SKM-1 treated with dmso at 0.1 percent for 144 hours (cell line): ENCODE data around the gene GALNT18.

Experiments
- DNase-seq: peaks from one replicate; lab custom pipeline; 2025; ENCODE audit not compliant: unreplicated experiment; lab: John Stamatoyannopoulos, UW

The GALNT18 gene

DNA sequence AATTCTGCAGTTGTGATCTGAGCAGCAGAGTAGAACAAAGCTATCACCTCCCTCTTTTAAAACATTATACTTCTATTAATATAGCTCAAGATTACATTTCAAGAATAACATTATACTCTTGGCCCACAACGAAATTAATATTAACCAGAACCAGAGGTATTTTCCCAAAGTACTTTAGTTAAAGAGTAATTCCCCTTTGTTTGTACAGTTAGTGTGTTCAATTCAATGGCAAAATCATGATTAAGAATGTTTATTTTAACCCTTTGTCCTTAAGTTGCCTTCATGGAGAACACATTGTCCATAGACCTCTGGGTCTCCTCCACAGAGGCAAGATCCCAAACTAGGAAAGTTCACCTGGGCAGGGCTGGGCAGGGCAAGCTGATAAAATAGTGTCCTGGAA lies 180.7 kb downstream of the GALNT18 start:
- no peak for DNase-seq

DNA sequence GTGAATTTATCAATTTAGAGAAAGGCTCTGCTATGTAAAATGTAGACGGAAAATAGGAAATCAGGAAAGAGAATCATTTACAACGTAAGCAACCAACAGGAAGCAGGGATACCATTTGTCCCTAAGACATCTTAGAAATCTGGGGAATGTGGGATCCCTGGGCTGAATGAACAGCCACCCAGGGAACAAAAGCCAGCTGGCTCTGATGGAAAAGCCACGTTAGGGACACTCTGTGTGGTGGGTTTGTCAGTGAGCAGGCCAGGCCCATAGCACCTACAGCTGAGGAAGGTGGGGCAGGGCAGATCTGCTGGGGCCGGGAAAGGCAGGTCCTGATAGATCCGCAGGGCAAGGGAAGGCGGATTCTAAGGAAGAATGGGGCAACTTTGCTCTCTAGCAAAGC lies 181.7 kb downstream of the GALNT18 start:
- DNase-seq: no peak

DNA sequence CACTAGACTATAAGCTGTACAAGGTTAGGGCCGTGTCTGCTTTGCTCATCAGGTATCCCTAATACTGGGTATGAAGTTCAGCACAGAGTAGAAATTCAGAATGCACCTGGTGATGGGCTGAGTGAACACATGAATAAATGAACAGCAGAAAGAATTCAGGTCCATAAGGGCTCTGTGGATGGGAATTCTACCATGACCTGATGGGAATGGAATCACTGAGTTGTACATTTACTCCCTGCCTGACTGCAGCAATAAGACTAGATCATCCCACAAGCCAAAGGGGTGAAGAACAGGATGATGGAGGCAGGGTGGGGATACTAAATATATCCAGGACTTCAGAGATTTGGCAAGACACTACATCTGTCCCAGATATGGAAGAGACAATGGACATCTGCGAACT lies 182.2 kb downstream of the GALNT18 start:
- no peak for DNase-seq

DNA sequence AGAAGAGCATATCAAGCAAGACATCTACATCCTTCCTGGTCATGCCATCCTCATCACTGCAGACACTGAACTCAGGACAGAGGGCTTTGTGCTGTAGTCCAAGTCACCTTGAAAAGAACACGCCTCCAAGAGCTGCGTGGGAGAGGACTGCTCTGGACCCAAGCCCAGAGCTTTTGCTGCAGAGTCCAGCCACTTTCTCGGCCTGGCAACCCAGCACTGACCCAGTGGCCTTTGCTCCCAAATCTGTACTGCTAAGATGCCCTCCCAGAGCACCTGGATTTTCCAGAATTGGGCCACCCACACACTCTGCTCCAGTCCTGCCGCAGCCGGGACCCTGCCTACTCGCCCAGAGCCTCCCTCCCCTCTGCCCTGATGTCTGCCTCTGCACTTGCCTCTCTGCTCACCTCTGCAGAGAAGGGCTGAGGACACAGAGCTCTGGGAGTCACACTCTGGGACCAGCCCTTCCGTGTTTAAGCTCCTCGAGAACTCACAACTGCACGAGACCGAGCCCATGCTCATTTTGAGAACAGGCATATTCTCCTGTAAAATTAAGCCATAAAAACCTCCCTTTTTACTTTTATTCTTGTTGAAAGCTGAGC lies 185.0 kb downstream of the GALNT18 start:
- no peak for DNase-seq

DNA sequence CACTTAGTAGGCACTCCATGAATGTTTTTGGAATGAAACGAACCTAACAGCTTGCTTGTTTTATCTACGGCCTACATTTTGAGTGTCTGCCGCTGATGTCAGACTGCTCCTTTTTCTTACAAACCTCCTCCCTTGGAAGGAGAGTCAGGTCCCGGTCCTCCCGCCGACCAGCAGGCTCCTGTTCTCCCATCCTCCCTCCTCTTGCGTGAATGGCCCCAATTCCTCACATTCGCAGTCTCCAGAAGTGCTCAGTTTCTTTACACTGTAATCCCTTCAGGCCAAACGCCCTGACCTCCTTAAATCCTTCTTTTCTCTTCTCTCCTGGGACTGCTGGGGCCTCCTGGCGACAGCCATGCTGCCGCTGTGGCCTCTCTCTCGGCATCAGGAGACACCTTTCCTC lies 186.2 kb downstream of the GALNT18 start:
- DNase-seq: no peak

DNA sequence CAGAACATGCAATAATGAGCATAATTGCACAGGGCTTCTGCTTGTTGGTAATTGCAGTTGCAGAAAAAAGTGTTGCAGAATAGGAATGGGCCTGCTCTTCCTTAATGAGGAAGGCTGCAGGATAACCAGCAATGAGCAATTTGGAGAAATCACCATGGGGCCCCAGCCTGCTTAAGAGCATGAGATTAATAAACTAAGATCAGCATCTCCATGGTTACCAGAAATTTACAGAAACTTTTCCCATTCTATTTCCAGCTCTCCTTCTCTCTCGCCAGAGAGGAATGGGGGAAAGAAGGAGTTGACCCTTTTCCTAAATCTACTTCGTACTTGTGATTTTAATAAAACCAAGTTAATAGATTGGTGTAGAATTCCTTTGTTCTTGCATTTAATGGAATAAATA lies 187.8 kb downstream of the GALNT18 start:
- no peak for DNase-seq

DNA sequence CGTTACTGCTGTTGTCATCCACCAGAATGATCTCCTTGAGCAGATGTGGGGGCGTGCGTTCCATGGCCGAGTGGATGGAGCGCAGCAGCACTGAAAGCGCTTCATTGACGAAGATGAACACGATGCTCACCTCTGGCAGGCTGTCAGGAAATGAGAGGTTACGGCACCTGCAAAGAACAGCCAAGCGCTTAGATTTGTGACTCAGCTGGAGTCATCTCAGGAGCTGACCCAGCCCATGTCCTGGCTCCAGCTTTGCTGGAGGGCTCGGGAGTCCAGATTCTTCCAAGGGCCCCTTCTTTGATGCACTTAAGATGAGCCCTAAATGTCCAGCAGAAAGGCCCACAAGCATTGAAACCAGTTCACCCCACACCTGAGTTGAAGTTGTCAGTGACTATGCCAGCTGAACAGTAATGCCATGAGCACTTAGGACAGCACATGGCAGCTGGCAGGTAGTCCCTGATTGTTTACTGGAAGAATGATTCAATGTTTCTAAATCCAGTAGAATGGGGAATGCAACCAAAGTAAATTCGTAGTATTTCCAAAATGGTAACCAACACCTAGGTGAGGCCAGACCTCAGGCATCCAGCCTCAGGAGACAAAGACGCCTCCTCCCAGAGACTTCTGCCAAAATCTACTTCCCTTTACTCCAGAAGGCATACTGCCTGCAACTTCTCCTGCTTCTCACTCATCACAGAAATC lies 189.0 kb downstream of the GALNT18 start:
- no peak for DNase-seq

DNA sequence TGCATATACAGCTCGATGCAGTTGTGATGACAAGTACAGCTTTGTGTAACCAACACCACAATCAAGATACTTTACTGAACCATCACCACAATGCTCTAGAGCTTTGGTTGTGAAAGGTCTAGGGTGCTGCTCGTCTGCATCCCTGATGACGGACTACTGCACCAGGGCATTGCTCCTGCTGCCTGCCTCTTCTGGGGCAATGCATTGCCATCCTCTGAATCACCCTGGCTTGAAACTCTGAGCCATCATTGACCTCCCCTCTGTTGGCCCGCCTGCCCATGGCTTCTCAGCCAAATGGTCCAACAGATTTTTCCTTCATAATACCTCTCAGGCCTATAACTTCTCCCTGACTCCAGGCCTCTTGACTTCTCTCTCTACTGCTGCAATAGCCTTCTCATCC lies 191.4 kb downstream of the GALNT18 start:
- DNase-seq: no peak

DNA sequence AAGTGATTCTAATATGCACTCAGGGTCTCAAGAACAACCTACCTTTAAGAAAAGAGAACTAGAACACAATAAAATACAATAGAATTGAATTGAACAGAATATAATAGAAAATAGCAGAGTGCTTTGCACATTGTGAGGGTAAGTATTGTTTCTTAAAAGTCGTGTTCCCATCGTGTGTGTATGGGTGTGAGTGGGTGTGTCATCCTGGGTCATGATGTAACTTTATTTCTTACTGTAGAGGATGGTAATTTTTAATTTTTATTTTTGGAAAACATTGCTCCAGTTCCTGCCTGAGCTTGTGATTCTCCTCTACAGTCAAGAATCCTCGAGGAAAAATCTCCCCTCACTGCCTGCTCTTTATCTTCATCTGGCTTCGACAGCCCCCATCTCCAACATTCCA lies 193.1 kb downstream of the GALNT18 start:
- DNase-seq: no peak

DNA sequence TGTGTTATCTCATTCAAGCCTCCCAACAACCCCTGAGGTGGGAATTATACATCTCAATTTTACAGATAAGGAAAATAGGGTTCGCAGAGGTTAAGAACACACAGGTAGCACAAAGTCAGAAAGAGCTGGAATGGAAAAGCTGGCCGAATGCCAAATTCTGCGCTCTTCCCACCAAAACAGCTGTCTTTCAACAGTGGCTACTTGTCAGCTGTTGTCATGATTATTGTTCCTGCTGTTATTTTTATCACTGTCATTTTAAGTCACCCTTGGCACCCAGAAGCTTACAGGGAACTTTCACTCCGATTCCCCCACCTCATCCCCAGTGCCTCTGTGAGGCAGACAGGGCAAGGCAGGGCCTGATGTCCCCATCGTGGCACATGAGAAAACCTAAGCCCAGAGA lies 194.3 kb downstream of the GALNT18 start:
- DNase-seq: no peak

DNA sequence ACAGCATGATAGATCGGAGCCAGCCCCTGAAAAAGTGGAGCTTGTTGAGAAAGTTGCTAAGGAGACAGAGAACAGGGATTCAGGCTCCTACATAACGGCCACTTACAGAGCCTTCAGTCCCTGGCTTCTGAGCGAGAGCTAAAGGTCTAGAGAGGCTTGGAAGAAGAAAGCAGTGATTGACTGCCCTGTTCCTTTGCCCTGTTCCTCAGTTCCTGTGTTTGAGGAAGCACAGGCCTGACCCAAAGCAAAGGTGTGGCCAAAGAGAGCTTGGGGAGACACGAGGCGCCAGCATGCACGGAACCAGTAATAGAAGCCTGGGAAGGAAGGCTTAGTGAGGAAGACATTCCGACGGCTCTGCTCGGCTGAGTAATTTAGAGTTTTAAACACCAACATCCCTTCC lies 194.7 kb downstream of the GALNT18 start:
- DNase-seq: no peak

DNA sequence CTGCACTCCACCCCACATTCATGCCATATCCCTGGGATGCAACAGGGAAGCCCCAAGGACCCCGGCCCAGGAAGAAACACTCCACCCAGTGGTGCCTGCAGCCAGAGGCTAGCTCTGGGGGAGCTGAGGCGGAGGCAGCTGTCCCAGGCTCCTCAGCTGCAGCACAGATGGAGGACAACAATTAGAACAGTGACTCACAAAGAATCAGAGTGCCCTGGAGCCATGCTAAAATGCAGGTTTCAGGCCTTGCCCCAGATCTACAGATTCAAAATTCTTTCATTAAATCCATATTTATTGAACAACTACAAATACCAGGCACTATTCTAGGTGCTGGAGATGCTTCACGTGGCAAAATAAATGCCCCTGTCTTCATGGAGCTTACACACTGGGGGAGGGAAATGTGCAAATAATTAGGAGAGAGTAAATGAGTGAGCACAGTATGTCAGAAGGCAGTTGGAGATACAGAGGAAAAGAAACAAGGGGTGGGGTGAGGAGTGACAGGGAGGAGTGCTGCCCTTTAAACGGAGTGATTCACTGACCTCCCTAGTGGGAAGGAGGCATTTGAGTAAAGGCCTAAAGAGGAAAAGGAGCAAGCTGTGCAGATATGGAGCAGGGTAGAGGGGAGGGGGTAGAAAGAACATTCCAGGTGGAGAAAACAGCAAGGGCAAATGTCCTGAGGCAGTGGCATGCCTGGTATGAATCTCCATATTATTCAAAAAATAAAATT lies 195.4 kb downstream of the GALNT18 start:
- DNase-seq: no peak

DNA sequence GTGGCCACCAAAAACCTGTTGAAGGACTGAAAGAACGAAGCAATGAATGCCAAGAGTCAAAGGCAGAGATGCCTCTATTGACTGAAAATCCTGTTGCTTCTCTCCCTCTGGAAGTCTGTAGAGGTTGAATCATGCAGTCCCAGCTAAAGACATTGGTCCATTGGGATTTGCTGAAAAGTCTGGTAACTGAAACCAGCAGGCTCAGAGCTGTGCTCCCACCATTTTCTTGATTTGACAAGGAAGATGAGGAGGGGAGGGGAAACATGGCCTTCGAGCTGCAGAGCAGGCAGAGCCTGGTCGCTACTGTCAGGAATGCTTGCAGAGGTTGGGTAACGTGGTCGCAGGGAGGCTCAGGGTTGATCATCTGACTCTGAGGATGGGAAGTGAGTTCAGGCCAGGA lies 196.0 kb downstream of the GALNT18 start:
- DNase-seq: no peak

DNA sequence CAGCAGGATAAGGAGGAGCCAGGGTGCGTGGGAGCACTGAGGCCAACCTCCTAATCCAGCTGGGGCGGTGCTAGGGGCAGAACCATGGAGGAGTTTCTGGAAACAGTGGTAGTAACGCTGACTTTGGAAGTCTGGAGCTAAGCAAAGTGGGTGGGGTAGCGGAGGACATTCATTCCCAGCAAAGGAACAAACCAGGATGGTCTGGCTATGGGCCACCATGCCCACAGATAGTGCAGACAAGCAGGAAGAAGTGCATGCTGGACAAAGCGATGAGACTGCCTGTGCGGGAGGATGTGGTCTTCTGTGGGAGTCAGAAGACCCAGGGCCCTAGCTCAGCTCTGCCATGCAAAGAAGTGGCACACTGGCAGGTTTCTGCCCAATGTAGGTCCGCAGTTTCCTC lies 197.1 kb downstream of the GALNT18 start:
- DNase-seq: no peak

DNA sequence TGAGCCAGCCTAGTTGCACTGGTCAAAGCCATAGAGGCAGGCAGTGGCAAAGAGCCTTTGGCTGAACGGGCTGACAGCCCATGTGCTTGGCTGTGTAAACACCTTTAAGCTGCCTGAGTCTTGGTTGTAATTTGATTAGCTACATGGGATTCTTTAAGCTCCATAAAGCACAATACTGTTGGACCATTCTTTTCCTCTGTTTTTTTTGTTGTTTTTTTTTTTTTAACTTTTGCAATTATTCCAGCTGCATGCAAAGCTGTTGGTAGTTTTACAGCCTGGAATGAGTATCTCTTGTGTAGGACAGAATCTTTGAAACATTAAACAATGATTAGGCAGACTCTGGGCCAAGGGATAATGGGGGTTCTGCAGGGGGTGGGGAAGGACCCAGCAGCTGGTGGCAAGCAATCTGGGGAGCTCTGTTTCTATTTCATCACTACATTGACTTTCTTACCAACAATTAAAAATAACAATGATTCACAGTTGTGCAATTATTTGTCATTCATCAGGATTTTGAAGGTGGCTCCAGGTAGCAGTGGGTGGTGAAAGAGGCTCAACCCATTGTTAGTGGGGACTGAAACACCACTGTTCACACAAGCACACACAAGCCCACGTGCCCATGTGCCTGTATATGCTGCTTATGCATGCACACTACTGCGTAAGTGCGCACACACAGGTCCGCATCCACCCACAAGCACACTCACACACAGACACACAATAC lies 199.2 kb downstream of the GALNT18 start:
- DNase-seq: no peak

DNA sequence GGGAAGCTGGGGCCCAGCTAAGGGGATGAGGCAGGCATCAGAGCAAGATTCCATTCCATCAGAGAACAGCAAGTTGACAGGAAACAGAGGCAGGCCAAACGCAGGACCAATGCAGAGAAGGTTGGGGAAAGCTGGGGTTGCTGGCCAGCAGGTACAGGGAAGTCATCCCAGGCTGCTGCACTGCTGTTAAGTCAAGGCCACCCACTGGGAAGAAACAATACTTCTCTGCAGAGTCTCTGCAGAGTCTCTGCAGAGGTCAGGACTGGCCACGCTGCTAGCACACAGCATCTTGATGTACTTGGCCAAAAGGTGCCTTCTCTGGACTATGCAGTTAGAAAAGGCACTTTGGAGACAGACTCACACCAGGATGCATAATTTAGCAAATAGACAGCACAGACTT lies 200.3 kb downstream of the GALNT18 start:
- no peak for DNase-seq

DNA sequence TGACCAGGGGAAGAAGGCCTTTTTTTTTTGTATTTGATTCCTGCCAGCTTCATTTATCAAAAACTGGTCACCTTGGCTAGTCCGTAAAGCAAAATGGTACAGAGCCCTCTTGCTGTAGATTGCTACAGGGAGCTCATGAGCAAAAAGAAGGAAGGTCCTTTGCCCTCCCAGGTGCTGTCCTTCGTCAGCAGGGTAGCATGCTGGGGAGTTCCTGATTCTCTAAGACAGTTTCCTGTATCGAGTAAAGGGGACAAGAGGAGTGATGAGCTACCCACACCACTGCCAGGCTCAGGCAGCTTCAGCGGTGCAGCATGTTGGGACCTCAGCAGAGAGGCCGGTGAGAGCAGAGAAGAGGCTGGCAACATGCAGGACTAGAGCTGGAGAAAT lies 200.9 kb downstream of the GALNT18 start:
- DNase-seq: peak; percentile 57

DNA sequence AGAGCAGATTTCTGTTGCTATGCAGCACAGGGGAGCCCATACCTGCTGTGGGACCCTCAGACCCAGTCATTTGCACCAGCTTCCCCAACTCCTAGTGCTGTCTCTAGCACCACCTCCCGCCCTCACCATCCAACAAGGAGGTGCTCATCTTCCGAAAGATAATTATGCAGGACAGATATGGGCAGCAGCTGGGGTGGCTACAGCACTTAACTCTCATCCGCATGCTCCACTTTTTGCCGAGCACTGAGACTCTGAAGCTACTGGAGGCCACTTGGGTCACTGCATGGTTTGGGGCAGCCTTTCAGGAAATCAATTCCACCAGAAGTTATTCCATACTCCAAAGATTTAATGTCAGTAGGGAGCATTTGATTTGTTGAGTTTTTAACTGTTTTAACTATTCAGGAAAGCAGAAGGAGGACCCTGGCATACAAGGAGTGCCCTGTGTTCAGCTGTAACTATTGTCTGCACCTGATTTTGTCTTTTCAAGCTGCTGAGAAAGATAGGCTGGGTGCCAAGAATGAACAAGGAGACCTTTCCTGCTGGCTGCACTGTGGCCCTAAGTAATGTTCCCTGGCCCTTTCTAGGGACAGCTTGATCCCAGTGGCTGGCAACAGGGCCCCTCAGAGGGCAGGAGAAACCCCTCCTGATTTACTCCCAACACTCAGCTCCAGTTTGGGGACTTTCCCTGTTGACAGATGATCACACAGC lies 201.5 kb downstream of the GALNT18 start:
- DNase-seq: no peak

DNA sequence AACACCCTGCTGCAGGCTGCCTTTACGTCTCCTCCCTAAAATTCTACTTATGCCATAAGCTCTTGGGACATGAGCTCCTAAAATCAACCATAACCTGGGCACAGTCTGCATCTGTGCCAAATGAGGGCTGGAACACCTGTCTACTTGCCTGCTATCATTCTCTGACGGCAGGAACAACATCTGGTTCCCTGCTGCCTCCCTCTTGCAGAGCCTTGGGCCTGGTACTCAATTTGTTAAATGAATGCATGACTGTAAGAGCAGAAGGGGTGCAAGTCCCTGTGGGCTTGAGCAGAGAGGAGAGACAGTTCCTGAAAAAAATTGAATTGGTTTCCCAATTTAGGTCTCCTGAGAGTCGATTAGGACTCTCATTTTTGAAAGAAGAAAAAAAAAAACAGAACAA lies 202.1 kb downstream of the GALNT18 start:
- peak; percentile 16 for DNase-seq

DNA sequence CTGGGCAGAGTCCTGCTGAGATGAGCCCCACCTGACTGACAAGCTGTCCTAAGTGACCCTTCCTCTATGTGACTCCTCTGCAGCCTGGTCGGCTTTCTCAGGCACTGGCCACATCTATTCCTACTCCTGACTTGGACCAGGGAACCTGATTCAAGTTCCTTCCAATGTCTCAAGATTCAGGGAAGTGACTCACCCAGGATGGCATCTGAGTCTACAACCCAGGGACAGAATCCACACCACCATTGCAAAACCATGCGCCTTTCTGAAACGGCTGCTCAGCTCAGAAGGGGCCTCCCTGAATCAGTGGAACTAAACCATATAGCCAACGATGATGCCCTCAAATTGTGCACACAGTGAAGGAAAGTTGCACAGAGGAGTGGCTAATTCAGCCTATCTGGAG lies 204.9 kb downstream of the GALNT18 start:
- DNase-seq: peak; percentile 85

DNA sequence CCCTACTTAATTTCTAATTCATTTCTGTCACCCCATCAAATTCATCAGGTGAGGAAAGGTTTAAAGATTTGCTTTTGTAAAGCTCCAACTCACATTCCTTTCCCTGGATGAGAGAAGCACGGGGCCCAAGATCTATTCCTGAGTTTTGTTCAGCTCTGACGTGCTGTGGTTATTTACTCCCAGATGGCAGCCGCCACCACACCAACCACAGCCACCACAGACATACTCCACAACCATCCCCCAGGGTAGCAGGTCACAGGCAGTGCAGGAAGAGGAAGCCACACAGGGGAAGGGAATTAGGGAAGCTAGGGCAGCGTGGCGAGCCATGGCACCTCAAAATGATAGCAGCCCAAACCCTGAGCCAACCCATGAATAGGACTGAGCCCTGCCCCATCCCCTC lies 205.3 kb downstream of the GALNT18 start:
- DNase-seq: peak; percentile 94
